ENCODE data around the gene TCF19. TPM values are rescaled to one million over a fixed set of nuclear protein-coding genes. Genes with fewer than 3 reads are reported as not detected.
"Not testable (repeated sequence)": the region's sequence is repeated elsewhere in the genome, so short reads cannot be mapped to it uniquely, and the experiment has no call there.

Gene TCF19
- total RNA-seq, 4 donors from 2014 or later = 1.5 to 5.1 (median 2.6) TPM

- DNase-seq (no peak), ATAC-seq (no peak)
- in situ Hi-C loops (cut with MboI; ENCODE audit: low sequenced_read_pairs in 4 of 4) (no loop called here), intact Hi-C loops (cut with DNase I; ENCODE audit: low total_unique reads) (no loop called here)
- Histone ChIP-seq H3K27me3 (no peaks in the 10 kb centered on the region), H3K27ac (no peak overlapping the region), H3K4me3 (no peak overlapping the region), H3K36me3 (no peaks in the 10 kb centered on the region), H3K4me1 (peaks cover 5 to 12% of the 10 kb centered on the region in 2 donors), H3K9me3 (no peaks in the 10 kb centered on the region)
- no peak for TF ChIP-seq POLR2A (IDR thresholded peaks at IDR 0.05)
- TF ChIP-seq CTCF (IDR thresholded peaks at IDR 0.05 in 4 of 5, conservative IDR thresholded peaks at IDR 0.05 in 1 of 5) = no peak
Measured at GRCh38 chr6:31162463-31163165, 4.2 kb downstream of the TCF19 start.

- ATAC-seq = no peak
- H3K9me3 ChIP-seq = no peaks in the 10 kb centered on the region
Measured at GRCh38 chr6:31163922-31164321, 5.5 kb downstream of the TCF19 start.

GRCh38 chr6:31164475-31165063 lies 6.2 kb downstream of the TCF19 start:
- H3K27ac ChIP-seq; H3K36me3 ChIP-seq; intact Hi-C loops (cut with DNase I; ENCODE audit: low total_unique reads); H3K4me1 ChIP-seq; DNase-seq; H3K4me3 ChIP-seq; ATAC-seq; H3K27me3 ChIP-seq; H3K9me3 ChIP-seq; in situ Hi-C loops (cut with MboI; ENCODE audit: low sequenced_read_pairs in 4 of 4): not testable (repeated sequence)

More at GRCh38 chr6:31163922-31164321, 5.5 kb downstream of the TCF19 start:
- no peak overlapping the region for H3K27ac ChIP-seq
- H3K27me3 ChIP-seq = no peaks in the 10 kb centered on the region
- peaks cover 4 to 6% of the 10 kb centered on the region in 2 donors for H3K4me1 ChIP-seq
- no peaks in the 10 kb centered on the region for H3K36me3 ChIP-seq
- in situ Hi-C loops (cut with MboI; ENCODE audit: low sequenced_read_pairs in 4 of 4) (no loop called here), intact Hi-C loops (cut with DNase I; ENCODE audit: low total_unique reads) (no loop called here)
- no peak for DNase-seq
- TF ChIP-seq POLR2A (IDR thresholded peaks at IDR 0.05) (no peak), CTCF (IDR thresholded peaks at IDR 0.05 in 4 of 5, conservative IDR thresholded peaks at IDR 0.05 in 1 of 5) (no peak)
- H3K4me3 ChIP-seq = no peak overlapping the region

- H3K9me3 ChIP-seq; H3K27ac ChIP-seq; H3K27me3 ChIP-seq; H3K4me1 ChIP-seq; H3K36me3 ChIP-seq; ATAC-seq; intact Hi-C loops (cut with DNase I; ENCODE audit: low total_unique reads); in situ Hi-C loops (cut with MboI; ENCODE audit: low sequenced_read_pairs in 4 of 4); DNase-seq; H3K4me3 ChIP-seq: not testable (repeated sequence)
Measured at GRCh38 chr6:31165064-31165832, 6.9 kb downstream of the TCF19 start.

GRCh38 chr6:31165986-31166385 lies 7.6 kb downstream of the TCF19 start:
- Histone ChIP-seq H3K27ac (no peak overlapping the region), H3K4me3 (no peak overlapping the region), H3K27me3 (no peaks in the 10 kb centered on the region), H3K4me1 (no peaks in the 10 kb centered on the region), H3K9me3 (no peaks in the 10 kb centered on the region), H3K36me3 (no peaks in the 10 kb centered on the region)
- DNase-seq = no peak
- TF ChIP-seq CTCF (IDR thresholded peaks at IDR 0.05 in 4 of 5, conservative IDR thresholded peaks at IDR 0.05 in 1 of 5) (no peak), POLR2A (IDR thresholded peaks at IDR 0.05) (no peak)
- intact Hi-C loops (cut with DNase I; ENCODE audit: low total_unique reads) (no loop called here), in situ Hi-C loops (cut with MboI; ENCODE audit: low sequenced_read_pairs in 4 of 4) (no loop called here)
- ATAC-seq = no peak
